Endothelial cell of umbilical vein (primary cell): Measurements from ENCODE around the gene RAB3IL1. TPM values are rescaled to one million over a fixed set of nuclear protein-coding genes. Genes with fewer than 3 reads are reported as not detected.

Experiments used
- BruUV-seq: library from RNA; stranded (reverse); fragments of 400-500 nt; replicated peaks from 2 replicates; lab custom pipeline; 2021; lab: Mats Ljungman, UMichigan
- CTCF ChIA-PET: fragments of 300-600, 350-600 bp; sonication (Branson Sonifier 250); formaldehyde crosslinking; loops from one replicate; lab custom pipeline; 2021; ENCODE audit warnings: antibody characterized with exemption, inconsistent platforms; lab: Charles Lee
- POLR2A ChIA-PET: fragments of 300-600, 350-600 bp; sonication (Branson Sonifier 250); formaldehyde crosslinking; loops from one replicate; lab custom pipeline; 2021; ENCODE audit warnings: antibody characterized with exemption, inconsistent platforms; lab: Charles Lee
- DNase-seq: peaks from one replicate; pipeline ENCODE4 v3.0.0-alpha.2; 2011; ENCODE audit warnings: low read depth, low spot score
- FAIRE-seq: peaks from 2 replicates; lab custom pipeline; 2011; peaks lifted over from hg19 to GRCh38; lab: Jason Lieb, UNC
- H2AFZ ChIP-seq: 2 replicates; pipeline ENCODE4 v1.6.0; 2012; ENCODE audit warnings: low read depth, low read length, control low read depth, inconsistent platforms
- H3K27ac ChIP-seq: 2 replicates; pipeline ENCODE4 v1.5.1; 2011; ENCODE audit warnings: low read depth, mild to moderate bottlenecking, control low read depth, low read length, moderate library complexity; ENCODE audit not compliant: insufficient read depth
- H3K27me3 ChIP-seq, 2 experiments: 2 replicates each; pipeline versions ENCODE4 v1.6.0 to v1.6.1; 2011; ENCODE audit warnings: low read length in 2 of 2, mixed read lengths in 1 of 2; ENCODE audit not compliant: control insufficient read depth in 2 of 2, insufficient read depth in 2 of 2
- H3K36me3 ChIP-seq, 2 experiments: 2 replicates in 1 of 2; 3 replicates in 1 of 2; pipeline ENCODE4 v1.5.1; 2011; ENCODE audit warnings: low read length in 2 of 2, mild to moderate bottlenecking in 1 of 2, moderate library complexity in 1 of 2; ENCODE audit not compliant: control insufficient read depth in 2 of 2, insufficient read depth in 2 of 2; ENCODE audit errors: extremely low read depth in 1 of 2
- H3K4me1 ChIP-seq: 3 replicates; pipeline ENCODE4 v1.5.1; 2011; ENCODE audit warnings: mild to moderate bottlenecking, low read length; ENCODE audit not compliant: control insufficient read depth, insufficient read depth; ENCODE audit errors: extremely low read depth
- H3K4me2 ChIP-seq: 2 replicates; pipeline ENCODE4 v1.6.1; 2011; ENCODE audit warnings: low read length, control low read depth, mixed read lengths; ENCODE audit not compliant: insufficient read depth
- H3K4me3 ChIP-seq, 3 experiments: fragments of 200-600 bp in 1 of 3; sonication (generic), shearing (Covaris generic) in 1 of 3; replicated peaks in 1 of 3; 2 replicates each; pipeline ENCODE4 v1.5.1; 2011 to 2016; ENCODE audit warnings: control low read depth in 3 of 3, low read length in 3 of 3, mild to moderate bottlenecking in 2 of 3, inconsistent platforms in 1 of 3, low read depth in 1 of 3, moderate library complexity in 1 of 3; ENCODE audit not compliant: insufficient read depth in 1 of 3
- H3K79me2 ChIP-seq: 2 replicates; pipeline ENCODE4 v1.6.0; 2012; ENCODE audit warnings: low read length, inconsistent platforms; ENCODE audit not compliant: control insufficient read depth, insufficient read depth
- H3K9ac ChIP-seq: replicated peaks from 2 replicates; pipeline ENCODE3; 2011; ENCODE audit warnings: low read length, control low read depth; ENCODE audit not compliant: insufficient read depth; ENCODE audit errors: extremely low read depth
- H3K9me1 ChIP-seq: replicated peaks from 3 replicates; pipeline ENCODE4 v1.6.0; 2011; ENCODE audit warnings: mild to moderate bottlenecking, low read length; ENCODE audit not compliant: control insufficient read depth, insufficient read depth; ENCODE audit errors: extremely low read depth
- H3K9me3 ChIP-seq: replicated peaks from 2 replicates; pipeline ENCODE4 v1.5.1; 2012; ENCODE audit warnings: low read length, inconsistent platforms; ENCODE audit not compliant: control insufficient read depth, insufficient read depth
- H4K20me1 ChIP-seq: replicated peaks from 2 replicates; pipeline ENCODE3; 2011; ENCODE audit warnings: mild to moderate bottlenecking, low read length; ENCODE audit not compliant: control insufficient read depth, insufficient read depth; ENCODE audit errors: extremely low read depth
- EZH2 ChIP-seq: IDR thresholded peaks from 2 replicates; pipeline ENCODE4 v1.6.1; 2012; ENCODE audit warnings: borderline replicate concordance, low read depth, mild to moderate bottlenecking, moderate library complexity, low read length, inconsistent platforms; ENCODE audit not compliant: severe bottlenecking
- FOS ChIP-seq: IDR thresholded peaks from 2 replicates; pipeline ENCODE4 v1.6.1; 2011; ENCODE audit warnings: mild to moderate bottlenecking, low read length, moderate library complexity, borderline replicate concordance; ENCODE audit not compliant: insufficient read depth
- GATA2 ChIP-seq: IDR thresholded peaks from 2 replicates; pipeline ENCODE4 v1.7.0; 2011; ENCODE audit warnings: low read depth, mild to moderate bottlenecking, moderate library complexity, mixed read lengths, low read length; ENCODE audit not compliant: insufficient read length, insufficient read depth
- JUN ChIP-seq: IDR thresholded peaks from 2 replicates; pipeline ENCODE4 v1.6.1; 2011; ENCODE audit warnings: borderline replicate concordance, low read depth; ENCODE audit not compliant: insufficient read length, insufficient read depth
- MAX ChIP-seq: IDR thresholded peaks from 2 replicates; pipeline ENCODE4 v1.6.1; 2011; ENCODE audit not compliant: insufficient read depth, insufficient read length
- MYC ChIP-seq: IDR thresholded peaks from one replicate; pipeline ENCODE4 v1.6.1; 2011; ENCODE audit warnings: mild to moderate bottlenecking, low read depth, low read length
- POLR2A ChIP-seq: IDR thresholded peaks from 2 replicates; pipeline ENCODE4 v1.6.1; 2012; ENCODE audit warnings: low read depth, mild to moderate bottlenecking, control low read depth, low read length
- dilution Hi-C: fragments of 300-500 bp; cut with MboI; formaldehyde crosslinking; loops from one replicate; pipeline ENCODE4 v1.15.0; 2019; ENCODE audit warnings: low sequenced_read_pairs; ENCODE audit not compliant: extremely low pct_ligation_motif_present
- intact Hi-C: fragments of 100-400 bp; cut with micrococcal nuclease; formaldehyde crosslinking; loops from one replicate; pipeline ENCODE4 v1.10.0; 2022
- polyA plus RNA-seq, 4 experiments: library from polyadenylated mRNA; depleted of rRNA in 3 of 4; stranded (reverse) in 3 of 4; unstranded in 1 of 4; fragments of >200 nt; gene quantifications; 2 replicates each; pipeline versions ENCODE4 v1.2.1 to v1.2.3, GENCODE V29; 2011 to 2012; ENCODE audit warnings: missing spikeins in 1 of 4
- total RNA-seq: library from RNA; stranded (reverse); gene quantifications from 2 replicates; pipeline ENCODE4 v1.2.3, GENCODE V29; 2021

Gene RAB3IL1
- total and polyA plus RNA-seq, 2 donors (not counting 3 experiments of a cell fraction or from before 2014, with no cell fraction given): 1.8 to 3.6 TPM

- no peaks in the 10 kb centered on the region for H3K9me1 ChIP-seq
- no peaks in the 10 kb centered on the region for H4K20me1 ChIP-seq
- DNase-seq (no peak), FAIRE-seq (no peak)
- H3K9me3 ChIP-seq: no peaks in the 10 kb centered on the region
- TF ChIP-seq MAX (no peak), JUN (no peak), FOS (no peak), EZH2 (no peak), MYC (no peak)
- BruUV-seq: no TSS peak
- intact Hi-C loops: no loop called here
- H3K4me1 ChIP-seq: no peaks in the 10 kb centered on the region
- dilution Hi-C loops: no loop called here
- CTCF ChIA-PET: interaction anchor here (1.0 to 1.3 kb wide), 5 partner anchors 11 to 194 kb away, joined by 3 to 4 read pairs (median 3); no protein-coding TSS in a partner anchor
- POLR2A ChIA-PET: no interaction called here
- H3K79me2 ChIP-seq: no peaks in the 10 kb centered on the region
- no peak overlapping the region for H3K9ac ChIP-seq
- H2AFZ ChIP-seq: no peak overlapping the region
- no peak overlapping the region for H3K4me2 ChIP-seq
- H3K27ac ChIP-seq: no peak overlapping the region
- no peaks in the 10 kb centered on the region for H3K36me3 ChIP-seq
- peaks cover 11% of the 10 kb centered on the region in 2 experiments for H3K27me3 ChIP-seq
- no peak overlapping the region for H3K4me3 ChIP-seq
These were observed 3.5 kb downstream of the RAB3IL1 start for GRCh38 chr11:61913699-61914395.

GRCh38 chr11:61912991-61913698 lies 4.2 kb downstream of the RAB3IL1 start:
- peaks cover 4 to 6% of the 10 kb centered on the region in 2 experiments for H3K27me3 ChIP-seq
- H3K27ac ChIP-seq: no peak overlapping the region
- ChIA-PET POLR2A (no interaction called here), CTCF (interaction anchor here (1.1 to 1.3 kb wide), 2 partner anchors 10 to 13 kb away, joined by 3 read pairs; no protein-coding TSS in a partner anchor)
- TF ChIP-seq GATA2 (no peak), JUN (no peak), POLR2A (no peak), EZH2 (no peak), MYC (no peak), MAX (no peak)
- intact Hi-C loops: no loop called here
- no peaks in the 10 kb centered on the region for H3K9me1 ChIP-seq
- H3K4me3 ChIP-seq: no peak overlapping the region
- no peak overlapping the region for H2AFZ ChIP-seq
- no peaks in the 10 kb centered on the region for H3K36me3 ChIP-seq
- dilution Hi-C loops: no loop called here
- no peaks in the 10 kb centered on the region for H3K4me1 ChIP-seq
- no peak overlapping the region for H3K4me2 ChIP-seq
- FAIRE-seq: no peak
- no TSS peak for BruUV-seq
- DNase-seq: no peak
- no peak overlapping the region for H3K9ac ChIP-seq
- no peaks in the 10 kb centered on the region for H3K9me3 ChIP-seq
- no peaks in the 10 kb centered on the region for H4K20me1 ChIP-seq
- no peaks in the 10 kb centered on the region for H3K79me2 ChIP-seq
